Keratinocyte (primary cell): ENCODE measurements around the gene CERS4. TPM values are rescaled to one million over a fixed set of nuclear protein-coding genes. Genes with fewer than 3 reads are reported as not detected.

Experiments
- DNase-seq: peaks from one replicate; pipeline ENCODE4 v3.0.0-alpha.2; 2011; ENCODE audit warnings: low read depth, missing footprints, low spot score
- FAIRE-seq: peaks from 2 replicates; lab custom pipeline; 2011; peaks lifted over from hg19 to GRCh38; lab: Jason Lieb, UNC
- H2AFZ ChIP-seq: 2 replicates; pipeline ENCODE4 v1.6.0; 2012; ENCODE audit warnings: low read length, control low read depth, inconsistent platforms; ENCODE audit not compliant: control insufficient read depth
- H3K27ac ChIP-seq: 2 replicates; pipeline ENCODE4 v1.5.1; 2011; ENCODE audit warnings: low read length; ENCODE audit not compliant: control insufficient read depth, insufficient read depth
- H3K27me3 ChIP-seq: 3 replicates; pipeline ENCODE4 v1.6.0; 2011; ENCODE audit warnings: low read length; ENCODE audit not compliant: control insufficient read depth, insufficient read depth; ENCODE audit errors: extremely low read depth
- H3K36me3 ChIP-seq, 2 experiments: 2 replicates in 1 of 2; 3 replicates in 1 of 2; pipeline ENCODE4 v1.5.1; 2011; ENCODE audit warnings: low read length in 2 of 2, mild to moderate bottlenecking in 1 of 2; ENCODE audit not compliant: control insufficient read depth in 2 of 2, insufficient read depth in 2 of 2; ENCODE audit errors: extremely low read depth in 1 of 2
- H3K4me1 ChIP-seq: 3 replicates; pipeline ENCODE4 v1.5.1; 2011; ENCODE audit warnings: low read length; ENCODE audit not compliant: control insufficient read depth, insufficient read depth; ENCODE audit errors: extremely low read depth
- H3K4me2 ChIP-seq: 3 replicates; pipeline ENCODE4 v1.6.0; 2011; ENCODE audit warnings: low read depth, low read length; ENCODE audit not compliant: control insufficient read depth, insufficient read depth; ENCODE audit errors: extremely low read depth
- H3K4me3 ChIP-seq, 3 experiments: fragments of 200-600 bp in 1 of 3; sonication (generic) in 1 of 3; 2 replicates in 2 of 3; 3 replicates in 1 of 3; pipeline ENCODE4 v1.5.1; 2011 to 2016; ENCODE audit warnings: low read length in 3 of 3, mild to moderate bottlenecking in 3 of 3, control low read depth in 2 of 3, inconsistent platforms in 1 of 3, low read depth in 1 of 3, mixed read lengths in 1 of 3, mixed run types in 1 of 3, moderate library complexity in 1 of 3; ENCODE audit not compliant: control insufficient read depth in 2 of 3, insufficient read depth in 2 of 3; ENCODE audit errors: extremely low read depth in 1 of 3
- H3K79me2 ChIP-seq: 2 replicates; pipeline ENCODE4 v1.6.0; 2012; ENCODE audit warnings: low read length; ENCODE audit not compliant: control insufficient read depth, insufficient read depth
- H3K9ac ChIP-seq: 3 replicates; pipeline ENCODE4 v1.6.0; 2011; ENCODE audit warnings: low read length; ENCODE audit not compliant: control insufficient read depth, insufficient read depth; ENCODE audit errors: extremely low read depth
- H3K9me1 ChIP-seq: 3 replicates; pipeline ENCODE4 v1.6.0; 2011; ENCODE audit warnings: low read length; ENCODE audit not compliant: control insufficient read depth, insufficient read depth; ENCODE audit errors: extremely low read depth
- H3K9me3 ChIP-seq: 2 replicates; pipeline ENCODE4 v1.5.1; 2012; ENCODE audit warnings: low read depth, low read length; ENCODE audit not compliant: control insufficient read depth
- H4K20me1 ChIP-seq: 3 replicates; pipeline ENCODE4 v1.6.0; 2011; ENCODE audit warnings: low read length; ENCODE audit not compliant: control insufficient read depth, insufficient read depth; ENCODE audit errors: extremely low read depth
- CTCF ChIP-seq, 3 experiments: IDR thresholded peaks in 1 of 3; conservative IDR thresholded peaks in 1 of 3; optimal IDR thresholded peaks in 1 of 3; 2 replicates in 2 of 3; 3 replicates in 1 of 3; pipeline versions ENCODE3 to v1.5.1; 2011; ENCODE audit warnings: low read length in 3 of 3, mild to moderate bottlenecking in 3 of 3, moderate library complexity in 2 of 3, control low read depth in 1 of 3, inconsistent platforms in 1 of 3; ENCODE audit not compliant: insufficient read depth in 2 of 3; ENCODE audit errors: extremely low read depth in 1 of 3
- EZH2 ChIP-seq: IDR thresholded peaks from one replicate; pipeline ENCODE4 v1.6.1; 2012; ENCODE audit warnings: inconsistent platforms, mild to moderate bottlenecking, low read length, moderate library complexity
- dilution Hi-C: fragments of 300-500 bp; cut with MboI; formaldehyde crosslinking; loops from one replicate; pipeline ENCODE4 v1.7.0; 2020; ENCODE audit warnings: low sequenced_read_pairs; ENCODE audit not compliant: extremely low pct_ligation_motif_present
- polyA plus RNA-seq, 5 experiments: library from polyadenylated mRNA; depleted of rRNA in 3 of 5; stranded (reverse) in 3 of 5; stranded (forward) in 1 of 5; unstranded in 1 of 5; fragments of >200 nt; gene quantifications; 1 replicate in 1 of 5; 2 replicates in 3 of 5; 3 replicates in 1 of 5; pipeline versions ENCODE4 v1.2.1 to v1.2.3, GENCODE V29; 2011 to 2012; ENCODE audit warnings: missing spikeins in 2 of 5, low read depth in 1 of 5, low replicate concordance in 1 of 5

CERS4 gene
- polyA plus RNA-seq, 1 donor (not counting 4 experiments of a cell fraction or from before 2014, with no cell fraction given), result 19.8 TPM

DNA sequence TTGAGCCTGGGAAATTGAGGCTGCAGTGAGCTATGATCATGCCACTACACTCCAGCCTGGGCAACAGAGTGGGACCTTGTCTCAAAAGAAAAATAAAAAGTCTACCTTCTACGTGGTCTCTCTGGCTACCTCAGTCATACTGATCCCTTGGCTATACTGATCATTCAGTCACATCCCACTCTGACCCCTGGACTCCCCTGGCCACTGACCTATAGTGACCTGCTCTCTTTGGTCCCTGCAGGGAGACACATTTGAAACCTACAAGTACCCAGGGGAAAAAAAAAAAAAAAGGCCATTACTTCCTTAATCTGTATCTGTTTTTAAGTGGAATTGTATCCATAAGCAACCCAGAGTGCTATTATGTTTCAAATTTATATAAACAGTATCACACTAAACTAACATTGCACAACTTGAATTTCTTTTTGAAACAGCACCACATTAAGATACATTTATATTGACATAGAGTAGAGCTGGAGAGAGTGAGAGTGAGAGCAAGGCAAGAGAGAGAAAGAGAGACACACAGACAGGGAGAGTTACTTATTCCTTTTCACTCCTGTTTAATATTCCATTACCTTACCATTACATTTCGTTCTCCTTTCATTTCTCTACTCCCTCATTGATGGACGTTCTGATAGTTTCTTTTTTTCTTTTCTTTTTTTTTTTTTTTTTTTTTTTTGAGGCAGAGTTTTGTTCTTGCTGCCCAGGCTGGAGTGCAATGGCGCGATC, 23.7 kb upstream of the CERS4 start:
- Histone ChIP-seq H3K4me1 (no peaks in the 10 kb centered on the region), H3K9me3 (no peaks in the 10 kb centered on the region), H3K79me2 (no peaks in the 10 kb centered on the region), H2AFZ (no peak overlapping the region), H3K9me1 (no peaks in the 10 kb centered on the region), H3K36me3 (no peaks in the 10 kb centered on the region), H3K27ac (no peak overlapping the region), H3K27me3 (no peaks in the 10 kb centered on the region), H4K20me1 (no peaks in the 10 kb centered on the region), H3K9ac (no peak overlapping the region), H3K4me2 (no peak overlapping the region), H3K4me3 (no peak overlapping the region)
- dilution Hi-C loops, result no loop called here
- FAIRE-seq (no peak), DNase-seq (no peak)
- TF ChIP-seq EZH2, result no peak
- no peak for TF ChIP-seq CTCF (optimal IDR thresholded peaks at IDR 0.05 in 1 of 3, IDR thresholded peaks at IDR 0.05 in 1 of 3, conservative IDR thresholded peaks at IDR 0.05 in 1 of 3; ENCODE audit: extremely low read depth in 1 of 3, insufficient read depth in 2 of 3, low read length in 3 of 3)

DNA sequence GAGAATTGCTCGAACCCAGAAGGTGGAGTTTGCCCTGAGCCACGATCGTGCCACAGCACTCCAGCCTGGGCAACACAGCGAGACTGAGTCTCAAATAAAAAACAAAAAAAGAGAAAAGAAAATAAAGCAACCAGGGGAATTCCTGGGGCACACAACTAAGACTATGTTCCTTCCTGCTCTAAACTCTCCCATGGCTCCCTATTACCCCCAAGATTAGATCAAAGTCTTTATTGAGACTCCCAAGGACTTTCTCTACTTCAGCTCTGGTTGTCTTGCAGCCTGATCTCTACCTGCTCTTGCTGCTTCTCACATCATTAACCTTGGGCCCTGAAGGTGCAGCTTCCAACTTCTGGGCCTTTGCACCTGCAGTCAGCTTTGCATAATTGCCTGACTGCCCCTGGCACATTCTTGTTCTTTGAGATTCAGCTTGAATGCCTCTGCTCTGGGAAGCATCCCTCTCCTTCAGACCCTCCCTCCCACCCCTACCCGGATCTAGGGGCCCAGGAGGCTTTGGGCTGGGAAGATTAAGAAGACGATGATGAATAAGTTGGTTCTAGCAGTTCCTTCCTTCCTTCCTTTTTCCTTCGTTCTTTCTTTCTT, 16.8 kb upstream of the CERS4 start:
- H3K9me3 ChIP-seq, result no peaks in the 10 kb centered on the region
- H3K4me2 ChIP-seq, result no peak overlapping the region
- no peaks in the 10 kb centered on the region for H3K27me3 ChIP-seq
- no peaks in the 10 kb centered on the region for H3K36me3 ChIP-seq
- DNase-seq, result no peak
- dilution Hi-C loops, result no loop called here
- no peak for FAIRE-seq
- no peaks in the 10 kb centered on the region for H3K9me1 ChIP-seq
- TF ChIP-seq CTCF (optimal IDR thresholded peaks at IDR 0.05 in 1 of 3, IDR thresholded peaks at IDR 0.05 in 1 of 3, conservative IDR thresholded peaks at IDR 0.05 in 1 of 3; ENCODE audit: extremely low read depth in 1 of 3, insufficient read depth in 2 of 3, low read length in 3 of 3) (no peak), EZH2 (no peak)
- H3K4me1 ChIP-seq, result no peaks in the 10 kb centered on the region
- no peak overlapping the region for H3K9ac ChIP-seq
- no peak overlapping the region for H3K4me3 ChIP-seq
- no peaks in the 10 kb centered on the region for H4K20me1 ChIP-seq
- no peak overlapping the region for H3K27ac ChIP-seq
- H3K79me2 ChIP-seq, result no peaks in the 10 kb centered on the region
- H2AFZ ChIP-seq, result no peak overlapping the region
